ENCODE results near the gene MICALL1.
A peak's percentile ranks its signal among the peaks of the same experiment; 100 is the strongest.

MICALL1 gene

GRCh38 chr22:37894939-37895670 is 11.0 kb upstream of the MICALL1 start:
- no peaks in the 10 kb centered on the region for H3K9me3 Mint-ChIP-seq
- peaks cover 11% of the 10 kb centered on the region for H3K36me3 Mint-ChIP-seq (ENCODE audit: low read depth)
- no peak overlapping the region for H3K4me3 Mint-ChIP-seq
- no peak for DNase-seq (ENCODE audit: low spot score)
- no peaks in the 10 kb centered on the region for H3K27me3 Mint-ChIP-seq (ENCODE audit: low read depth)
- H3K27ac Mint-ChIP-seq: peak overlapping the region; percentile 62
- H3K4me1 Mint-ChIP-seq (ENCODE audit: low read depth): peaks cover 22% of the 10 kb centered on the region

GRCh38 chr22:37896181-37896592 is 9.9 kb upstream of the MICALL1 start:
- H3K4me3 Mint-ChIP-seq: peak overlapping the region; percentile 74
- H3K27ac Mint-ChIP-seq: peak overlapping the region; percentile 93
- no peaks in the 10 kb centered on the region for H3K27me3 Mint-ChIP-seq (ENCODE audit: low read depth)
- DNase-seq (ENCODE audit: low spot score): peak; percentile 44
- H3K36me3 Mint-ChIP-seq (ENCODE audit: low read depth): peaks cover 10% of the 10 kb centered on the region
- no peaks in the 10 kb centered on the region for H3K9me3 Mint-ChIP-seq
- H3K4me1 Mint-ChIP-seq (ENCODE audit: low read depth): peaks cover 22% of the 10 kb centered on the region

- H3K4me1 Mint-ChIP-seq (ENCODE audit: low read depth): peaks cover 22% of the 10 kb centered on the region
- H3K36me3 Mint-ChIP-seq (ENCODE audit: low read depth): peaks cover 3% of the 10 kb centered on the region
- no peak for DNase-seq (ENCODE audit: low spot score)
- H3K27me3 Mint-ChIP-seq (ENCODE audit: low read depth): no peaks in the 10 kb centered on the region
- peak overlapping the region; percentile 74 for H3K4me3 Mint-ChIP-seq
- H3K27ac Mint-ChIP-seq: peak overlapping the region; percentile 93
- no peaks in the 10 kb centered on the region for H3K9me3 Mint-ChIP-seq
These were observed 9.2 kb upstream of the MICALL1 start for GRCh38 chr22:37896939-37897338.

GRCh38 chr22:37897807-37898206 is 8.3 kb upstream of the MICALL1 start:
- no peaks in the 10 kb centered on the region for H3K27me3 Mint-ChIP-seq (ENCODE audit: low read depth)
- peaks cover 3% of the 10 kb centered on the region for H3K36me3 Mint-ChIP-seq (ENCODE audit: low read depth)
- no peak for DNase-seq (ENCODE audit: low spot score)
- H3K4me3 Mint-ChIP-seq: no peak overlapping the region
- no peak overlapping the region for H3K27ac Mint-ChIP-seq
- H3K4me1 Mint-ChIP-seq (ENCODE audit: low read depth): peaks cover 22% of the 10 kb centered on the region
- no peaks in the 10 kb centered on the region for H3K9me3 Mint-ChIP-seq

- peaks cover 3% of the 10 kb centered on the region for H3K36me3 Mint-ChIP-seq (ENCODE audit: low read depth)
- H3K9me3 Mint-ChIP-seq: no peaks in the 10 kb centered on the region
- no peak for DNase-seq (ENCODE audit: low spot score)
- no peak overlapping the region for H3K4me3 Mint-ChIP-seq
- H3K27me3 Mint-ChIP-seq (ENCODE audit: low read depth): no peaks in the 10 kb centered on the region
- H3K4me1 Mint-ChIP-seq (ENCODE audit: low read depth): peaks cover 22% of the 10 kb centered on the region
- no peak overlapping the region for H3K27ac Mint-ChIP-seq
These were observed 7.5 kb upstream of the MICALL1 start for GRCh38 chr22:37898441-37899181.

- no peaks in the 10 kb centered on the region for H3K27me3 Mint-ChIP-seq (ENCODE audit: low read depth)
- H3K4me3 Mint-ChIP-seq: peak overlapping the region; percentile 79
- H3K36me3 Mint-ChIP-seq (ENCODE audit: low read depth): peaks cover 2% of the 10 kb centered on the region
- H3K27ac Mint-ChIP-seq: peak overlapping the region; percentile 82
- no peaks in the 10 kb centered on the region for H3K9me3 Mint-ChIP-seq
- peak; percentile 14 for DNase-seq (ENCODE audit: low spot score)
- H3K4me1 Mint-ChIP-seq (ENCODE audit: low read depth): peaks cover 21% of the 10 kb centered on the region
These were observed 1.2 kb upstream of the MICALL1 start for GRCh38 chr22:37904572-37905533.

- Mint-ChIP-seq H3K27me3 (ENCODE audit: low read depth) (no peaks in the 10 kb centered on the region), H3K4me3 (peak overlapping the region; percentile 79), H3K27ac (peak overlapping the region; percentile 80), H3K36me3 (ENCODE audit: low read depth) (peaks cover 2% of the 10 kb centered on the region), H3K4me1 (ENCODE audit: low read depth) (peaks cover 21% of the 10 kb centered on the region), H3K9me3 (no peaks in the 10 kb centered on the region)
- peak; percentile 31 for DNase-seq (ENCODE audit: low spot score)
These were observed 389 bp downstream of the MICALL1 start for GRCh38 chr22:37906364-37907008.

- no peak for DNase-seq (ENCODE audit: low spot score)
- Mint-ChIP-seq H3K9me3 (no peaks in the 10 kb centered on the region), H3K27ac (peak overlapping the region; percentile 80), H3K36me3 (ENCODE audit: low read depth) (peaks cover 2% of the 10 kb centered on the region), H3K4me3 (peak overlapping the region; percentile 79), H3K4me1 (ENCODE audit: low read depth) (peaks cover 21% of the 10 kb centered on the region), H3K27me3 (ENCODE audit: low read depth) (no peaks in the 10 kb centered on the region)
These were observed 1.2 kb downstream of the MICALL1 start for GRCh38 chr22:37907036-37907954.

GRCh38 chr22:37909766-37910165 is 3.7 kb downstream of the MICALL1 start:
- Mint-ChIP-seq H3K36me3 (ENCODE audit: low read depth) (peaks cover 6% of the 10 kb centered on the region), H3K4me1 (ENCODE audit: low read depth) (peaks cover 21% of the 10 kb centered on the region), H3K27ac (no peak overlapping the region), H3K4me3 (no peak overlapping the region), H3K27me3 (ENCODE audit: low read depth) (no peaks in the 10 kb centered on the region), H3K9me3 (no peaks in the 10 kb centered on the region)
- DNase-seq (ENCODE audit: low spot score): no peak

GRCh38 chr22:37910890-37911672 is 5.0 kb downstream of the MICALL1 start:
- Mint-ChIP-seq H3K9me3 (no peaks in the 10 kb centered on the region), H3K4me1 (ENCODE audit: low read depth) (peaks cover 13% of the 10 kb centered on the region), H3K36me3 (ENCODE audit: low read depth) (peaks cover 6% of the 10 kb centered on the region), H3K27ac (no peak overlapping the region), H3K27me3 (ENCODE audit: low read depth) (no peaks in the 10 kb centered on the region), H3K4me3 (no peak overlapping the region)
- no peak for DNase-seq (ENCODE audit: low spot score)

- H3K27me3 Mint-ChIP-seq (ENCODE audit: low read depth): no peaks in the 10 kb centered on the region
- peaks cover 13% of the 10 kb centered on the region for H3K4me1 Mint-ChIP-seq (ENCODE audit: low read depth)
- H3K27ac Mint-ChIP-seq: no peak overlapping the region
- H3K9me3 Mint-ChIP-seq: no peaks in the 10 kb centered on the region
- no peak for DNase-seq (ENCODE audit: low spot score)
- peaks cover 6% of the 10 kb centered on the region for H3K36me3 Mint-ChIP-seq (ENCODE audit: low read depth)
- H3K4me3 Mint-ChIP-seq: no peak overlapping the region
These were observed 5.6 kb downstream of the MICALL1 start for GRCh38 chr22:37911697-37912096.

- peaks cover 6% of the 10 kb centered on the region for H3K36me3 Mint-ChIP-seq (ENCODE audit: low read depth)
- H3K27ac Mint-ChIP-seq: no peak overlapping the region
- no peaks in the 10 kb centered on the region for H3K27me3 Mint-ChIP-seq (ENCODE audit: low read depth)
- DNase-seq (ENCODE audit: low spot score): no peak
- no peak overlapping the region for H3K4me3 Mint-ChIP-seq
- H3K4me1 Mint-ChIP-seq (ENCODE audit: low read depth): peaks cover 10% of the 10 kb centered on the region
- no peaks in the 10 kb centered on the region for H3K9me3 Mint-ChIP-seq
These were observed 6.1 kb downstream of the MICALL1 start for GRCh38 chr22:37912171-37912570.

Data from T-helper 2 cell treated with Interferon-gamma antibody and Interleukin-4, amounts not matched to agents 5 μg/mL and 100 μg/mL, for 36 hours (primary cell).